CD8-positive, alpha-beta memory T cell (primary cell): ENCODE results near the gene UNK. TPM values are rescaled to one million over a fixed set of nuclear protein-coding genes. Genes with fewer than 3 reads are reported as not detected.

Experiments
- CTCF ChIA-PET: fragments of 350-600 bp; sonication (Branson Sonifier 250); formaldehyde crosslinking; loops from one replicate; lab custom pipeline; 2021; ENCODE audit warnings: antibody characterized with exemption; lab: Charles Lee
- POLR2A ChIA-PET: fragments of 350-600 bp; sonication (Branson Sonifier 250); formaldehyde crosslinking; loops from one replicate; lab custom pipeline; 2021; ENCODE audit warnings: antibody characterized with exemption; lab: Charles Lee
- DNase-seq, 5 donors: peaks; one replicate each; pipeline versions ENCODE4 v3.0.0 to v3.0.0-alpha.2; 2020 to 2022; ENCODE audit warnings: mixed read lengths in 1 of 5
- H3K27ac ChIP-seq: one replicate; pipeline ENCODE4 v1.7.0; 2013; ENCODE audit warnings: low read depth, mild to moderate bottlenecking, low read length, moderate library complexity
- H3K27me3 ChIP-seq: 2 replicates; pipeline ENCODE4 v1.7.0; 2013; ENCODE audit warnings: low read length, mild to moderate bottlenecking; ENCODE audit not compliant: insufficient read depth, poor library complexity, severe bottlenecking
- H3K36me3 ChIP-seq: 2 replicates; pipeline ENCODE4 v1.7.0; 2013; ENCODE audit warnings: mild to moderate bottlenecking, low read length, moderate library complexity; ENCODE audit not compliant: insufficient read depth
- H3K4me1 ChIP-seq: 2 replicates; pipeline ENCODE4 v1.7.0; 2013; ENCODE audit warnings: mild to moderate bottlenecking, low read length, moderate library complexity; ENCODE audit not compliant: insufficient read depth
- H3K4me3 ChIP-seq: 2 replicates; pipeline ENCODE4 v1.7.0; 2013; ENCODE audit warnings: mild to moderate bottlenecking, low read length
- H3K9me3 ChIP-seq: 2 replicates; pipeline ENCODE4 v1.7.0; 2013; ENCODE audit warnings: mild to moderate bottlenecking, low read length
- H3K27ac Mint-ChIP-seq, 8 donors: one replicate each; pipeline ENCODE4 v1.8.0; 2020 to 2021; ENCODE audit warnings: mixed read lengths in 8 of 8, mild to moderate bottlenecking in 6 of 8, inconsistent platforms in 3 of 8, moderate library complexity in 3 of 8
- H3K27me3 Mint-ChIP-seq, 2 donors: one replicate each; pipeline ENCODE4 v1.8.0; 2020 to 2021; ENCODE audit warnings: mixed read lengths in 2 of 2, mild to moderate bottlenecking in 1 of 2, moderate library complexity in 1 of 2
- H3K36me3 Mint-ChIP-seq, 3 donors: one replicate each; pipeline ENCODE4 v1.8.0; 2020 to 2021; ENCODE audit warnings: mixed read lengths in 3 of 3, inconsistent platforms in 1 of 3, mild to moderate bottlenecking in 1 of 3
- H3K4me1 Mint-ChIP-seq, 3 donors: one replicate each; pipeline ENCODE4 v1.8.0; 2020 to 2021; ENCODE audit warnings: mixed read lengths in 3 of 3, inconsistent platforms in 1 of 3, mild to moderate bottlenecking in 1 of 3
- H3K4me3 Mint-ChIP-seq, 7 donors: one replicate each; pipeline ENCODE4 v1.8.0; 2020 to 2021; ENCODE audit warnings: mixed read lengths in 7 of 7, mild to moderate bottlenecking in 6 of 7, moderate library complexity in 4 of 7, inconsistent platforms in 2 of 7
- H3K9me3 Mint-ChIP-seq, 5 donors: one replicate each; pipeline ENCODE4 v1.8.0; 2020 to 2022; ENCODE audit warnings: mixed read lengths in 5 of 5, mild to moderate bottlenecking in 3 of 5, moderate library complexity in 2 of 5, inconsistent platforms in 1 of 5
- polyA plus RNA-seq: library from polyadenylated mRNA; unstranded; fragments of 300-500 nt; fragmentation: Illumina TruSeq; gene quantifications from one replicate; pipeline ENCODE4 v1.2.3, GENCODE V29; 2021
- total RNA-seq, 2 experiments: library from RNA; stranded (reverse); gene quantifications; one replicate each; pipeline ENCODE4 v1.2.3, GENCODE V29; 2021

Gene UNK
- total and polyA plus RNA-seq, 3 experiments from 2014 or later: 24.4 to 32.8 (median 29.3) TPM

DNA sequence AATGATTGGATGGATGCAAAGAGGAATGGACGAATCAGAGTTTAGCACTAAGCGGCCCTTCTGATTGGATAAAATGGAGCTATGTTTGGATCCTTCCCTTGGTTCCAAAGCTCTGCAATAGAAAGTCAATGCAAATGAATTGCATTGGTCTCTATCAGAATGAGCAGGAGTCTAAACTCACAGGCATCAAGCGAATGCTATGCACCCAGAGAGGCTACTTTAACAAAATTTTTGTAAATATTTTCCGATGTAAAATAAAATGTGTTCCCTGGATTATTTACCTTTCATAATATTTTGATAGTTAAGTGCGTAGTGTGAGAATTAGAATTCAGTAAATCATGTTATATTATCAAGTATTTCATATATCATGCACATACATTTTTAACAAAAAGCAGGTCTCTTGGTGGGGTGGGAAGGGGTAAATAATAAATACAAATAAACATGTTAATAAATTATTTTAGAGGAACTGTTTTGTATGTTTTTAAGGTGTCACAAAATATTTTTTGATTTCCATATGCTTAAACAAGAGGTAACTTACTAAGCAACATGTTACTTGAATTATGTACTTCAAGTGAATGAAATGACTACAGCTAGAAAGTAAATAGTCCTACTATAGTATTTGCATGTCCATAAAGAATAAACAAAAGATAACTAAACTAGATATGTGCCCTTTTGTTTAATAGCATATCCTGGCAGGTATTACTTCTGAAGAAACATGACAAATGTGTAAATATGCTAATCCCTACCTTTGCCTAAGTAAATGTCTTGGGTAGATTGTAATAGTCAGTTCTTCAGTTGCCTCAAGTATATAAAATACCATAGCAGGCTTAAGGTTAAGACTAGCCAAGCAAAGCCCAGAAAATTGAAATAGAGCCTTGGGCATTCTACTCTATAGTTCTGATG, 4.4 kb upstream of the UNK start:
- no peak overlapping the region for H3K4me3 ChIP-seq
- H3K36me3 ChIP-seq: peaks cover 21% of the 10 kb centered on the region
- no peaks in the 10 kb centered on the region for H3K9me3 ChIP-seq
- Mint-ChIP-seq H3K27ac (peak overlapping the region; percentile 93 to 100 (median 98)), H3K4me1 (peaks cover 52 to 72% (median 62%) of the 10 kb centered on the region in 3 donors), H3K9me3 (peaks cover 0 to 2% (median 0%) of the 10 kb centered on the region in 5 donors), H3K27me3 (peaks cover 0 to 16% of the 10 kb centered on the region in 2 donors), H3K36me3 (peaks cover 19 to 46% (median 20%) of the 10 kb centered on the region in 3 donors), H3K4me3 (peak overlapping the region; percentile 93 to 100 (median 97))
- CTCF ChIA-PET: interaction anchor here (0.9 to 1.5 kb wide), 5 partner anchors 27 to 125 kb away, joined by 3 to 8 read pairs (median 4); partner anchors contain the start of genes MRPL38 and WBP2
- DNase-seq: no peak
- POLR2A ChIA-PET: interaction anchor here (0.5 to 5.9 kb wide), 21 partner anchors 9 to 1021 kb away, joined by 3 to 79 read pairs (median 4); partner anchors contain the start of genes GALK1, RECQL5, TMEM94 and TRIM47
- H3K27ac ChIP-seq: no peak overlapping the region
- no peaks in the 10 kb centered on the region for H3K27me3 ChIP-seq
- peaks cover 43% of the 10 kb centered on the region for H3K4me1 ChIP-seq

- Mint-ChIP-seq H3K9me3 (peaks cover 0 to 2% (median 0%) of the 10 kb centered on the region in 5 donors), H3K27me3 (peaks cover 0 to 15% of the 10 kb centered on the region in 2 donors), H3K36me3 (peaks cover 10 to 23% (median 10%) of the 10 kb centered on the region in 3 donors), H3K27ac (peak overlapping the region; percentile 95 to 100 (median 99)), H3K4me1 (peaks cover 42 to 67% (median 52%) of the 10 kb centered on the region in 3 donors), H3K4me3 (peak overlapping the region; percentile 90 to 97 (median 93))
- Histone ChIP-seq H3K4me1 (peaks cover 46% of the 10 kb centered on the region), H3K4me3 (peak overlapping the region; percentile 67), H3K27ac (peak overlapping the region; percentile 98), H3K27me3 (no peaks in the 10 kb centered on the region), H3K9me3 (no peaks in the 10 kb centered on the region), H3K36me3 (peaks cover 8% of the 10 kb centered on the region)
- ChIA-PET POLR2A (interaction anchor here (0.7 to 4.7 kb wide), 12 partner anchors 9 to 416 kb away, joined by 3 to 47 read pairs (median 4); partner anchors contain the start of genes ACOX1, GALK1, RECQL5 and SAP30BP), CTCF (interaction anchor here (1.1 to 5.0 kb wide), 18 partner anchors 10 to 494 kb away, joined by 3 to 32 read pairs (median 8); partner anchors contain the start of genes GALK1, MRPL38, SLC25A19 and UNC13D)
- peak in 2 of 5 donors; percentile 54 to 55 for DNase-seq
Observed at GRCh38 chr17:75783069-75783783, 1.4 kb upstream of the UNK start.

- Mint-ChIP-seq H3K4me3 (peak overlapping the region; percentile 93 to 97 (median 93)), H3K27ac (peak overlapping the region; percentile 99 to 100 (median 100)), H3K4me1 (peaks cover 39 to 66% (median 50%) of the 10 kb centered on the region in 3 donors), H3K27me3 (peaks cover 0 to 7% of the 10 kb centered on the region in 2 donors), H3K36me3 (peaks cover 3 to 16% (median 4%) of the 10 kb centered on the region in 3 donors), H3K9me3 (peaks cover 0 to 2% (median 0%) of the 10 kb centered on the region in 5 donors)
- no peaks in the 10 kb centered on the region for H3K9me3 ChIP-seq
- no peak for DNase-seq
- peaks cover under 1% of the 10 kb centered on the region for H3K36me3 ChIP-seq
- peak overlapping the region; percentile 67 for H3K4me3 ChIP-seq
- POLR2A ChIA-PET: interaction anchor here (0.6 to 4.7 kb wide), 20 partner anchors 8 to 484 kb away, joined by 3 to 47 read pairs (median 5); partner anchors contain the start of genes ACOX1, GALK1, RECQL5 and SAP30BP
- H3K27ac ChIP-seq: peak overlapping the region; percentile 98
- H3K27me3 ChIP-seq: no peaks in the 10 kb centered on the region
- peaks cover 46% of the 10 kb centered on the region for H3K4me1 ChIP-seq
- CTCF ChIA-PET: interaction anchor here (1.0 to 5.0 kb wide), 18 partner anchors 11 to 495 kb away, joined by 3 to 32 read pairs (median 6); partner anchors contain the start of genes GALK1, MRPL38, SLC25A19 and UNC13D
Observed at GRCh38 chr17:75783803-75784472, 668 bp upstream of the UNK start.

DNA sequence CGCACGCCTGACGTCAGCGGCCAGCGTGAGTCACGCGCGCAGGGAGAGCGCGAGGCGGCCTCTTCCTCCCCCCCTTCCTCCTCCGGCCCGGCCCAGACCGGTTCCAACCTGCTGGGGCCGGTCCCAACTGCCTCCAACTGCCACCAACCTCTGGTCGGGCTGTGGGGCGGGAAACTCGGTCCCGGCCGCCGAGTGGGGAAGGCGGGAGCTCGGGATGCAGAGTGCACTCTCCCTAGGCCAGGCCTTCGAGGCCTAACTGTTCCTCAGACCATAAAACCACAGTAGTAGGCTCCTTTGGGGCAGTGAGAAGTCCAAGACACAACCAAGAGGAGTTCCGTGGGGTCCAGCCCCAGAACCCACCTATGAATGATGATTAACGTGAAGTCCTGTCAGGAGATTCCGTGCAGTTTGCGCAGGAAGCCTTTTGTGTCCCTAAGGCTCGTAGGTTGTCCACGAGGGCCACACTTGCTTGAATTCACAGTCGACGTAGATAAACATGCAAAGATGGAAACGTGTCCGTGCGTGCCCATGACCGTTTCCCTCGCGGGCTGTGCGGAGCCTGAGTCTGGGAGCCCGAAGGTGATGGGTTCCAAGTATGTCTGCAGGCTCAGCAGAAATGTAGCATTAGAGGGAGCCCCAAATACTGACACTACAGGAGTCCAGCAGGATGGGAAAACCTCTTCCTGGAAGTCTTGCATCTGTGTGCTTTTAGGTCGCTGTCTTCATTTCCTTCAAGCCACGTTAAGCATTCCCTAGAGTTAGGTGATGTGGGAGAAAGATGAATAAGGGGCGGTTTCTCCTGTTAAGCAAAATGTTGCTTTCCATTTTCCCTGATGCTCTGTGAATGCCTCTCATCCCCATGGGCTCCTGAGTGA, 647 bp downstream of the UNK start:
- H3K4me1 ChIP-seq: peaks cover 46% of the 10 kb centered on the region
- Mint-ChIP-seq H3K4me3 (peak overlapping the region; percentile 93 to 97 (median 93)), H3K4me1 (peaks cover 33 to 63% (median 45%) of the 10 kb centered on the region in 3 donors), H3K36me3 (peaks cover 0 to 13% (median 2%) of the 10 kb centered on the region in 3 donors), H3K9me3 (no peaks in the 10 kb centered on the region), H3K27ac (peak overlapping the region; percentile 99 to 100 (median 100)), H3K27me3 (peaks cover 0 to 3% of the 10 kb centered on the region in 2 donors)
- peak overlapping the region; percentile 67 for H3K4me3 ChIP-seq
- H3K36me3 ChIP-seq: no peaks in the 10 kb centered on the region
- peak overlapping the region; percentile 98 for H3K27ac ChIP-seq
- ChIA-PET POLR2A (interaction anchor here (0.6 to 4.7 kb wide), 19 partner anchors 9 to 775 kb away, joined by 3 to 47 read pairs (median 5); partner anchors contain the start of genes ACOX1, GALK1, TEN1 and TRIM65), CTCF (interaction anchor here (0.6 to 5.0 kb wide), 13 partner anchors 8 to 668 kb away, joined by 3 to 32 read pairs (median 4); partner anchors contain the start of genes FBF1, GALK1 and WBP2)
- no peaks in the 10 kb centered on the region for H3K9me3 ChIP-seq
- no peaks in the 10 kb centered on the region for H3K27me3 ChIP-seq
- peak in 4 of 5 donors; percentile 5 to 95 (median 86) for DNase-seq

DNA sequence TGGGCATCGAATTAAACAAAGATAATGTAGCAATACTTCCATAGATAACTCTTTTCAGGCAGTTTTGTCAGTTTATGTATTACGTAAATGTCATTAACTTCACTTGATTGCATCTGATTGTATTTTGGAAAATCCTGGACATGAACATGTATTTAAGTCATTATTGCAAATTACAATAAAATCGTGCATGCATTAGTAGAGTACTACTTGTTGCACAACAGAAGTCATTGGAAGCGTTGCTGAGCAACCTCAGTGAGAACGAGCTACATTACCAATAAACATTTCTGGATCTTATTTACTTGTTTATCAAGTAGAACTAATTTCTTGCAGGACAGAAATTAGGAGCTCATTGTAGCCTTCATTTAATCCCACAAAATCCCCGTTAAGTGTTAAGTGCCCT, 6.6 kb downstream of the UNK start:
- Mint-ChIP-seq H3K4me3 (no peak overlapping the region), H3K36me3 (peaks cover 0 to 42% (median 6%) of the 10 kb centered on the region in 3 donors), H3K4me1 (peaks cover 32 to 63% (median 45%) of the 10 kb centered on the region in 3 donors), H3K27ac (peak overlapping the region in 2 of 8 donors; percentile 21 to 71), H3K27me3 (no peaks in the 10 kb centered on the region), H3K9me3 (no peaks in the 10 kb centered on the region)
- no peaks in the 10 kb centered on the region for H3K27me3 ChIP-seq
- DNase-seq: no peak
- H3K27ac ChIP-seq: no peak overlapping the region
- CTCF ChIA-PET: interaction anchor here (1.2 to 1.5 kb wide), 2 partner anchors 38 to 105 kb away, joined by 4 read pairs; partner anchors contain the start of gene TRIM65
- no peaks in the 10 kb centered on the region for H3K9me3 ChIP-seq
- peaks cover 7% of the 10 kb centered on the region for H3K36me3 ChIP-seq
- peaks cover 12% of the 10 kb centered on the region for H3K4me1 ChIP-seq
- POLR2A ChIA-PET: interaction anchor here (0.7 to 1.6 kb wide), 2 partner anchors 11 to 24 kb away, joined by 3 to 4 read pairs; a partner anchor contains a TSS
- no peak overlapping the region for H3K4me3 ChIP-seq

GRCh38 chr17:75793460-75793859, 8.9 kb downstream of the UNK start:
- H3K36me3 Mint-ChIP-seq: peaks cover 0 to 55% (median 5%) of the 10 kb centered on the region in 3 donors
- H3K27me3 Mint-ChIP-seq: no peaks in the 10 kb centered on the region
- no peak overlapping the region for H3K4me3 Mint-ChIP-seq
- CTCF ChIA-PET: no interaction called here
- Histone ChIP-seq H3K27me3 (no peaks in the 10 kb centered on the region), H3K27ac (no peak overlapping the region), H3K36me3 (peaks cover 13% of the 10 kb centered on the region), H3K4me1 (no peaks in the 10 kb centered on the region), H3K9me3 (no peaks in the 10 kb centered on the region), H3K4me3 (no peak overlapping the region)
- no peaks in the 10 kb centered on the region for H3K9me3 Mint-ChIP-seq
- H3K27ac Mint-ChIP-seq: peak overlapping the region in 3 of 8 donors; percentile 33 to 46 (median 34)
- H3K4me1 Mint-ChIP-seq: peaks cover 27 to 48% (median 40%) of the 10 kb centered on the region in 3 donors
- DNase-seq: no peak
- POLR2A ChIA-PET: no interaction called here
